ENCODE results near the gene TEX53.

DNA sequence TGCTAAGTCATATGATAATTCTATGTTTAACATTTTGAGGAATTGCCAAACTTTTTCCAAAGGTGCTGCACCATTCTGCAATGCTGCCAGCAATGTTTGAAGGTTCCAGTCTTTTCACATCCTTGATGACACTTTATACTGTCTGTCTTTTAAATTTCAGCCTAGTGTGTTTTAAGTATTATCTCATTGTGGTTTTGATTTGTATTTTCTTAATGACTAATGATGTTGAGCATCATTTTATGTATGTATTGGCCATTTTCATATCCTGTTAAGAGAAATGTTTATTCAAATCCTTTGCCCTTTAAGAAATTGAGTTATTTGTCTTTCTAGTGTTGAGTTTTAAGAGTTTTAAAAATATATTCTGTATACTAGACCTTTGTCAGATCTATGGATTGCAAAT lies 29.4 kb upstream of the TEX53 start:
- TF ChIP-seq, protein P1, sequence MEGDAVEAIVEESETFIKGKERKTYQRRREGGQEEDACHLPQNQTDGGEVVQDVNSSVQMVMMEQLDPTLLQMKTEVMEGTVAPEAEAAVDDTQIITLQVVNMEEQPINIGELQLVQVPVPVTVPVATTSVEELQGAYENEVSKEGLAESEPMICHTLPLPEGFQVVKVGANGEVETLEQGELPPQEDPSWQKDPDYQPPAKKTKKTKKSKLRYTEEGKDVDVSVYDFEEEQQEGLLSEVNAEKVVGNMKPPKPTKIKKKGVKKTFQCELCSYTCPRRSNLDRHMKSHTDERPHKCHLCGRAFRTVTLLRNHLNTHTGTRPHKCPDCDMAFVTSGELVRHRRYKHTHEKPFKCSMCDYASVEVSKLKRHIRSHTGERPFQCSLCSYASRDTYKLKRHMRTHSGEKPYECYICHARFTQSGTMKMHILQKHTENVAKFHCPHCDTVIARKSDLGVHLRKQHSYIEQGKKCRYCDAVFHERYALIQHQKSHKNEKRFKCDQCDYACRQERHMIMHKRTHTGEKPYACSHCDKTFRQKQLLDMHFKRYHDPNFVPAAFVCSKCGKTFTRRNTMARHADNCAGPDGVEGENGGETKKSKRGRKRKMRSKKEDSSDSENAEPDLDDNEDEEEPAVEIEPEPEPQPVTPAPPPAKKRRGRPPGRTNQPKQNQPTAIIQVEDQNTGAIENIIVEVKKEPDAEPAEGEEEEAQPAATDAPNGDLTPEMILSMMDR (IDR thresholded peaks at IDR 0.05) = no peak
- no peak for TF ChIP-seq POLR2A (IDR thresholded peaks at IDR 0.05)

Data from vagina (tissue), 2 donors.